Chondrocyte (in vitro differentiated cells): ENCODE measurements around the gene ZNF384. TPM values are rescaled to one million over a fixed set of nuclear protein-coding genes. Genes with fewer than 3 reads are reported as not detected.
"Not testable (repeated sequence)": the region's sequence is repeated elsewhere in the genome, so short reads cannot be mapped to it uniquely, and the experiment has no call there.

ENCODE experiments used
- DNase-seq: peaks from one replicate; pipeline ENCODE4 v3.0.0; 2021; ENCODE audit warnings: mixed read lengths, low spot score
- H3K27ac Mint-ChIP-seq: one replicate; pipeline ENCODE4 v1.8.0; 2021; ENCODE audit warnings: mild to moderate bottlenecking, moderate library complexity, mixed read lengths; ENCODE audit not compliant: unreplicated experiment
- H3K27me3 Mint-ChIP-seq: 2 replicates; pipeline ENCODE4 v1.8.0; 2021; ENCODE audit warnings: low read depth, mixed read lengths
- H3K36me3 Mint-ChIP-seq: 2 replicates; pipeline ENCODE4 v1.8.0; 2021; ENCODE audit warnings: low read depth, mixed read lengths
- H3K4me1 Mint-ChIP-seq: 2 replicates; pipeline ENCODE4 v1.8.0; 2021; ENCODE audit warnings: low read depth, mild to moderate bottlenecking, mixed read lengths
- H3K4me3 Mint-ChIP-seq: one replicate; pipeline ENCODE4 v1.8.0; 2021; ENCODE audit warnings: mild to moderate bottlenecking, moderate library complexity, mixed read lengths; ENCODE audit not compliant: unreplicated experiment
- H3K9me3 Mint-ChIP-seq: 2 replicates; pipeline ENCODE4 v1.8.0; 2021; ENCODE audit warnings: low read depth, mixed read lengths
- total RNA-seq: library from RNA; stranded (reverse); gene quantifications from 3 replicates; pipeline ENCODE4 v1.2.1, GENCODE V29; 2021
- TF ChIP-seq, protein P1 (sequence below): fragments of 200-600 bp; sonication (generic); IDR thresholded peaks from 2 replicates; pipeline ENCODE4 v1.5.0; 2021; ENCODE audit warnings: antibody characterized with exemption, mild to moderate bottlenecking, moderate library complexity

The ZNF384 gene
- total RNA-seq, 1 donor from 2014 or later = 50.7 TPM

DNA sequence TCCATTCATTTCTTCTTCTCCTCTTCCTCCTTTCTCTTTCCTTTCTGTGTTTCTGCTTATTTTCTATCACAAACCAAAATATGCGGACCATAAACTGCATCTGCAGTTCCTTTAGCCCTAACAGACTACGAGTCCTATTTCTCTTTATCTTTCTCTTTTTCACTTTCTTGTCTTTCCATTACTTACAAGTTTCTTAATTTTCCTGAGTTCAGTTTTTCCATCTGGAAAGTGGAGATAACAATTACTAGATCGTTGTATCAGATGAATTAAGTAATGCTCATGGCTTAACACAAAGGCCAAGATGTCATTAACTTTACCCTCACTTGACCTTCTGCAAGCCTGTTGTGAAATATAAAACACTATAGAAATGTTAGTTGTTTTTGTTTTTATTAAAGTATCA, 33.7 kb upstream of the ZNF384 start:
- H3K36me3 Mint-ChIP-seq = peaks cover 4% of the 10 kb centered on the region
- H3K27ac Mint-ChIP-seq = no peak overlapping the region
- peaks cover 19% of the 10 kb centered on the region for H3K4me1 Mint-ChIP-seq
- no peak overlapping the region for H3K4me3 Mint-ChIP-seq
- no peaks in the 10 kb centered on the region for H3K9me3 Mint-ChIP-seq
- TF ChIP-seq, protein P1, sequence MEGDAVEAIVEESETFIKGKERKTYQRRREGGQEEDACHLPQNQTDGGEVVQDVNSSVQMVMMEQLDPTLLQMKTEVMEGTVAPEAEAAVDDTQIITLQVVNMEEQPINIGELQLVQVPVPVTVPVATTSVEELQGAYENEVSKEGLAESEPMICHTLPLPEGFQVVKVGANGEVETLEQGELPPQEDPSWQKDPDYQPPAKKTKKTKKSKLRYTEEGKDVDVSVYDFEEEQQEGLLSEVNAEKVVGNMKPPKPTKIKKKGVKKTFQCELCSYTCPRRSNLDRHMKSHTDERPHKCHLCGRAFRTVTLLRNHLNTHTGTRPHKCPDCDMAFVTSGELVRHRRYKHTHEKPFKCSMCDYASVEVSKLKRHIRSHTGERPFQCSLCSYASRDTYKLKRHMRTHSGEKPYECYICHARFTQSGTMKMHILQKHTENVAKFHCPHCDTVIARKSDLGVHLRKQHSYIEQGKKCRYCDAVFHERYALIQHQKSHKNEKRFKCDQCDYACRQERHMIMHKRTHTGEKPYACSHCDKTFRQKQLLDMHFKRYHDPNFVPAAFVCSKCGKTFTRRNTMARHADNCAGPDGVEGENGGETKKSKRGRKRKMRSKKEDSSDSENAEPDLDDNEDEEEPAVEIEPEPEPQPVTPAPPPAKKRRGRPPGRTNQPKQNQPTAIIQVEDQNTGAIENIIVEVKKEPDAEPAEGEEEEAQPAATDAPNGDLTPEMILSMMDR = no peak
- no peaks in the 10 kb centered on the region for H3K27me3 Mint-ChIP-seq
- no peak for DNase-seq

- Mint-ChIP-seq H3K27me3 (no peaks in the 10 kb centered on the region), H3K9me3 (no peaks in the 10 kb centered on the region), H3K27ac (no peak overlapping the region), H3K4me3 (no peak overlapping the region), H3K4me1 (no peaks in the 10 kb centered on the region), H3K36me3 (no peaks in the 10 kb centered on the region)
- TF ChIP-seq, protein P1 = no peak
- DNase-seq = no peak
Measured at GRCh38 chr12:6716874-6717437, 27.8 kb upstream of the ZNF384 start.

GRCh38 chr12:6716031-6716873, 27.1 kb upstream of the ZNF384 start:
- not testable (repeated sequence) for DNase-seq, H3K27ac Mint-ChIP-seq, H3K9me3 Mint-ChIP-seq, H3K4me1 Mint-ChIP-seq, H3K36me3 Mint-ChIP-seq, H3K4me3 Mint-ChIP-seq, H3K27me3 Mint-ChIP-seq

- Mint-ChIP-seq H3K4me1 (no peaks in the 10 kb centered on the region), H3K27ac (no peak overlapping the region), H3K4me3 (no peak overlapping the region), H3K27me3 (peaks cover 6% of the 10 kb centered on the region), H3K36me3 (no peaks in the 10 kb centered on the region), H3K9me3 (no peaks in the 10 kb centered on the region)
- DNase-seq = no peak
- TF ChIP-seq, protein P1 = no peak
Measured at GRCh38 chr12:6708960-6709394, 19.8 kb upstream of the ZNF384 start.

DNA sequence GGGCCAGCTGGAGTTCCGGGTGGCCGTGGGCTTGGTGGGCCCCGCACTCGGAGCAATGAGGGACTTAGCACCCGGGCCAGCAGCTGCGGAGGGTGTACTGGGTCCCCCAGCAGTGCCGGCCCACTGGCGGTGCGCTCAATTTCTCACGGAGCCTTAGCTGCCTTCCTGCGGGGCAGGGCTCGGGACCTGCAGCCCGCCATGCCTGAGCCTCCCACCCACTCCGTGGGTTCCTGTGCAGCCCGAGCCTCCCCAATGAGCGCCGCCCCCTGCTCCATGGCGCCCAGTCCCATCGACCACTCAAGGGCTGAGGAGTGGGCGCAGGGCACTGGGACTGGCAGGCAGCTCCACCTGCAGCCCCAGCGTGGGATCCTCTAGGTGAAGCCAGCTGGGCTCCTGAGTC, 19.2 kb upstream of the ZNF384 start:
- H3K27ac Mint-ChIP-seq, H3K36me3 Mint-ChIP-seq, H3K9me3 Mint-ChIP-seq, DNase-seq, H3K4me3 Mint-ChIP-seq, H3K4me1 Mint-ChIP-seq: not testable (repeated sequence)
- peaks cover 10% of the 10 kb centered on the region for H3K27me3 Mint-ChIP-seq

DNA sequence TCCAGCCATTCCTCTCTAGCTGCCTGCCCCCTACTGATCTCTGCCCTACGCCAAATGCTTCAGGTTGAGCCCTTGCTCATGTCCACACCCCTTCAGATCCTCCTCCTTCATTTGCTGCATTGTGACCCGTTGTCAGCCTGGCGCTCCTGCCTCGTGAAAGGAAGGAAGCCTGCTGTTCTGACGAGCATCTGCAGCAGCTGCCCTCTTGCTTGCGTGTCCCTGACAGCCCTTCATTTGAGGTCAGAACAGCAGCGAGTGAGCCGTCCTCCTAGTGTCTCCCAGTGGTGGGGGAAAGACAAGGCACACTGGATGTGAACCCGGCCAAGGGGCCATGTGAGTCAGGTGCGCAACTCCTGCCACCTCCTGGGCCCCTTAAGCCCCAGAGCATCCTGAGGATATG, 14.5 kb upstream of the ZNF384 start:
- TF ChIP-seq, protein P1 = no peak
- Mint-ChIP-seq H3K27me3 (peaks cover 24% of the 10 kb centered on the region), H3K36me3 (no peaks in the 10 kb centered on the region), H3K4me1 (peaks cover 19% of the 10 kb centered on the region), H3K9me3 (no peaks in the 10 kb centered on the region), H3K4me3 (no peak overlapping the region), H3K27ac (no peak overlapping the region)
- no peak for DNase-seq
